ENCODE data around the gene EIF5A2.
A peak's percentile ranks its signal among the peaks of the same experiment; 100 is the strongest.
"Not testable (repeated sequence)": the region's sequence is repeated elsewhere in the genome, so short reads cannot be mapped to it uniquely, and the experiment has no call there.

The EIF5A2 gene

GRCh38 chr3:170908235-170909116 is at the start of gene EIF5A2:
Gene EIF5A2 (minus strand): TSS chr3:170908637. CDS start chr3:170907806, 831 bp downstream.
- DNase-seq (ENCODE audit: low read depth in 2 of 2): peak; percentile 88 to 93

GRCh38 chr3:170956647-170957046 is 48.2 kb upstream of the EIF5A2 start:
- no peak for DNase-seq (ENCODE audit: low read depth in 2 of 2)

- DNase-seq (ENCODE audit: low read depth in 2 of 2): no peak
Observed at GRCh38 chr3:170953736-170954135, 45.3 kb upstream of the EIF5A2 start.

GRCh38 chr3:170953229-170953628 is 44.8 kb upstream of the EIF5A2 start:
- DNase-seq (ENCODE audit: low read depth in 2 of 2): no peak

- DNase-seq (ENCODE audit: low read depth in 2 of 2): no peak
Observed at GRCh38 chr3:170949211-170949610, 40.8 kb upstream of the EIF5A2 start.

- DNase-seq (ENCODE audit: low read depth in 2 of 2): no peak
Observed at GRCh38 chr3:170947018-170947769, 38.8 kb upstream of the EIF5A2 start.

- DNase-seq (ENCODE audit: low read depth in 2 of 2): no peak
Observed at GRCh38 chr3:170942011-170942410, 33.6 kb upstream of the EIF5A2 start.

- DNase-seq (ENCODE audit: low read depth in 2 of 2): no peak
Observed at GRCh38 chr3:170941551-170941950, 33.1 kb upstream of the EIF5A2 start.

GRCh38 chr3:170933039-170933438 is 24.6 kb upstream of the EIF5A2 start:
- DNase-seq (ENCODE audit: low read depth in 2 of 2): not testable (repeated sequence)

- not testable (repeated sequence) for DNase-seq (ENCODE audit: low read depth in 2 of 2)
Observed at GRCh38 chr3:170923553-170923952, 15.1 kb upstream of the EIF5A2 start.

- DNase-seq (ENCODE audit: low read depth in 2 of 2): no peak
Observed at GRCh38 chr3:170918715-170919114, 10.3 kb upstream of the EIF5A2 start.

- no peak for DNase-seq (ENCODE audit: low read depth in 2 of 2)
Observed at GRCh38 chr3:170914690-170915089, 6.3 kb upstream of the EIF5A2 start.

GRCh38 chr3:170914212-170914611 is 5.8 kb upstream of the EIF5A2 start:
- DNase-seq (ENCODE audit: low read depth in 2 of 2): no peak

- DNase-seq (ENCODE audit: low read depth in 2 of 2): no peak
Observed at GRCh38 chr3:170911051-170911450, 2.6 kb upstream of the EIF5A2 start.

- no peak for DNase-seq (ENCODE audit: low read depth in 2 of 2)
Observed at GRCh38 chr3:170910542-170910941, 2.1 kb upstream of the EIF5A2 start.

GRCh38 chr3:170909129-170909903 is 879 bp upstream of the EIF5A2 start:
- no peak for DNase-seq (ENCODE audit: low read depth in 2 of 2)

GRCh38 chr3:170907637-170908234 is 701 bp downstream of the EIF5A2 start:
- no peak for DNase-seq (ENCODE audit: low read depth in 2 of 2)

GRCh38 chr3:170905862-170906261 is 2.6 kb downstream of the EIF5A2 start:
- no peak for DNase-seq (ENCODE audit: low read depth in 2 of 2)

GRCh38 chr3:170903123-170903522 is 5.3 kb downstream of the EIF5A2 start:
- no peak for DNase-seq (ENCODE audit: low read depth in 2 of 2)

- no peak for DNase-seq (ENCODE audit: low read depth in 2 of 2)
Observed at GRCh38 chr3:170899455-170899854, 9.0 kb downstream of the EIF5A2 start.

GRCh38 chr3:170897978-170898377 is 10.5 kb downstream of the EIF5A2 start:
- DNase-seq (ENCODE audit: low read depth in 2 of 2): no peak

GRCh38 chr3:170897199-170897598 is 11.2 kb downstream of the EIF5A2 start:
- not testable (repeated sequence) for DNase-seq (ENCODE audit: low read depth in 2 of 2)

All from stimulated activated CD8-positive, alpha-beta memory T cell treated with anti-CD3 and anti-CD28 coated beads, Interleukin-15, amount 100 ng/mL, for 4 hours (primary cell).